GM18909 (cell line): ENCODE data around the gene NUMB.
A peak's percentile ranks its signal among the peaks of the same experiment; 100 is the strongest.

Experiments
- ATAC-seq: cut with Tn5 transposase; IDR thresholded peaks from one replicate; pipeline ENCODE4 v1.9.1; 2021; ENCODE audit warnings: mild to moderate bottlenecking; ENCODE audit not compliant: unreplicated experiment, poor library complexity

NUMB gene

DNA sequence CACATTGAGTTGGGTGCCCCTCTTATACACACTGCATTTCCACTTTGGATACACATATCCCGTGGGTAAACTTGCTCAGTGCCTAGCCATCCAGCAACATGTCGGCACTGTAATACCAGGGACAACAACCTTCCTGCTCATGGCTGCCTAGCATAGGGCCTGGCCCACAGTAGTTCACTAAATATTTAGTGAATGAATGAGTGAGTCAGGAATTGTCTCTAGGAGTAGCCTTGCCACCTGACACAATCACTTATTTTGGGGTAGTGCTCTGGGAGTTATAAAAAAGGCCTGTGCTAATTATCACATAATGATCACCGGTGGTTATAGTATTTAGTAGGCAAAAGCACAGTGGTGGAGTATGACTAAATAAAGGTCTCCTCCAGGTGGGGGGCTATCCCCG, 8.5 kb upstream of the NUMB start:
- ATAC-seq: no peak

DNA sequence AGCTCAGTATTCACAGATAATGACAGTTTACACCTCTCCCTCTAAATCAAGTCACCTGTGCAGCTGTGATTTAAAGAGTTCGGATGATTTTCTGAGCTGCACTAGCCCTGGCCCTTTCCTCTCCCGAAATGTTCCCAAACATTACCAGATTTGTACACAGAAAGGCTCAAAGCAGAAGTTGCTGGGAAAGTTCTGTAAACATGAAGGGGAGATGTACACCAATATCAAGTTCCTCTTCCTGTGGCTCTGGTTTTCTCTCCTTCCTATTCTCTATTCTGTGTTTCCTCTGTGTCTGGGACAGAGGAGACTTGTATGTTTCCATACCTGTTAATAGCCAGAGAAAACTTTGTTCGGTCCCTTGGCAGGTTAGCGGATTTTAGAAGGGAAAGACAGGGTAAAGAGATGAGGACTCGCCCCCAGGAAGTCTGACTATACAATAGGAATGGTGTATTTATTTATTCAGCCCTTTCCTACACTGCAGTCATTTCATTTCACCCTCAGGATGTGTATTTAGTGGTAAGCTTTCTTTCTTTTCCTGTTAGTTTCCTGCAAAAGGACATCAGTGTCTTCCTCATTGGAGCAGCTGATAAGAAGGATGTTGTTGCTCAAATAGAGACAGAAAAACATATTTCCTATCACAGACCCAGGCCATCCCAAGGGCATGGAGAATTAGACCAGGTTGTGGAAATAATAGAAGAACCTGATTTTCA, 7.6 kb upstream of the NUMB start:
- ATAC-seq: no peak

DNA sequence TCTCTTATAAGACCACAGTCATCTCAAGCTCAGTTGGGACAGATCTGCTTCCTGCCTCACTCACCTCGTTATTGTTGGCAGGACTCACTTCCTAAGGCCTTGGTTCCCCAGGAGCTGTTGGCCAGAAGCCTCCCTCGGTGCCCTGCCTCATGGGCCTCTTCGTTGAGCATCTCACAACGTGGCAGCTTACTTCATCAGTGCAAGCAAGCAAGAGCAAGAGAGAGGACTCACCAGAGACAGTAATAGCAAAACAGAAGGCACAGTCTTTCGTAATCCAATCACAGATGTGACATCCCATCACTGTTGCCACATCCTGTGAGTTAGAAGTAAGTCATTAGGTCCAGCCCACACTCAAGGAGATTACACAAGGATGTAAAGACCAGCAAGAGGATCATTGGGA, 5.1 kb upstream of the NUMB start:
- ATAC-seq: no peak

DNA sequence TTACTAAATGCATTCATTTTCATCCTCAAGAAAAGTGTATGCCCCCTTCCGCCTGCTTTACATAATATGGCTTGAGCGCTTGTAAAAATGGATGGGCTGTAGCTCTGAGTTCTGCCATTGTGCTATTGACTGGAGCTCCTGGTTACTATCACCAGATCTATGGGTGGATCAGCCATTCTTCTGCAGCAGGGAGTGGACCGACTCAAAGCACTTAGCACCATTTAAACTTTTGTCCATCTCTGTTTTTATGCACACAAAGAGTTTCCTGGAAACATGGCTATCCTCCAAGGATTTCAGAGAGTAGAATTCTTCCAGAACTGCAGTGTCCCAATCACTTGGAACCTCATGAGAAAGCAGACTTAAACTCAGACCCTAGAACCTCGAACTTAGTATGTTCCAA, 4.5 kb upstream of the NUMB start:
- ATAC-seq: no peak

DNA sequence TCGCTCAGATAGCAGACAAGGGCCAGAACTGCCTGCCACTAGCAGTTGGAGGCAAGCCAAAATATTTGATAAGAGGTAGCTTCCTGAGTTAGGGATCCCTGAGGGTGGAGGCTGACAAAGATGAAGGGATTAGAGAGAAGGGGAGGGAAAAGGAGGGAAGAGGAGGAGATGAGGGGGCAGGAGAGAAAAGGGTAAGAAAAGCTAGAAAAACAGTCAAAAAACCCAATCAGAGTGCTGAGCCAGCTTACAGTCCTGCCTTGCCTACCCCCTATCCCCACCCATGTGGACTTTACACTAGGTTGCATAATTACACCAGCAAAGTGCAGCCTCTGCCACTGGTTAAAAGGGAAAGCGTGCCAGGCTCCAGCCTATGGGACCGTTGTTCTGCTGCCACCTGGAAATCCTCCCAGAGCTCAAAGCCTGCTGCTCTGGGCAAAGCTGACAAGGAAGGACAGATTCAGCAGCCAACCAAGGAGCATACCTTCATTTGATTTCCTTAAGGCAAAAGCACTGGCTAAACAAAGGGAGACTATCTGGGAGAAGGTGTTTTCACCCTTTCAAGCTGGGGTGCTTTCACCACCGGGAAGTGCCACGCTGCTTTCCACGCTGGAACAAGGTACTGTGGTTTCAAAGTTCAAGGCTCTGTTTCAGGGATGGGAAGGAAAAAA, 3.8 kb upstream of the NUMB start:
- no peak for ATAC-seq

DNA sequence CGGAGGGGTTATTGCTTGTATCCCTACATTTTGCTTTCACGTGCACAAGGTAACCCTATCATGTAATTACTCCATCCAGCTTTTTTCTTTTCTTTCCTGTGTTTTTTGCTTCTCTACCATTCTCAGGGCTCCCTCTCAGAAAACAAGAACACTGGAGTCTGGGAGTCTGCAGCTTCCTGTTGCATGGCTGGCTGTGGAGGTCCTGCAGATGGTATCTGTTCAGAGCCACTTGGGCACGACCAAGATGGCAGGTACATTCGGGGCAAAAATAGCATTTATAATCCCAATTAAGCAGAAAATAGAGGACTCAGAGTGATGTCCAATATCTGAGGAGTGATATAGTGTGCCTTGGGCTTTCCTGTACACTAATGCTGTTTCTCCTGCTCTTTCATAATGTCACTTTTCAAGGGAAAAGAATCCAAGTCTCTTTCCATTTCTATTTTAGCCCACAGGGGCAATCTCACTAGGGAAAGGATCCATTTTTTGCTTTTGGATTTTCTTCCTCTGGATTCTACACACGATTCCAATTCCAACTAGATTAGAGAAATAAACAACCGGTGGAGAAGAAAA, 3.2 kb upstream of the NUMB start:
- ATAC-seq: no peak

DNA sequence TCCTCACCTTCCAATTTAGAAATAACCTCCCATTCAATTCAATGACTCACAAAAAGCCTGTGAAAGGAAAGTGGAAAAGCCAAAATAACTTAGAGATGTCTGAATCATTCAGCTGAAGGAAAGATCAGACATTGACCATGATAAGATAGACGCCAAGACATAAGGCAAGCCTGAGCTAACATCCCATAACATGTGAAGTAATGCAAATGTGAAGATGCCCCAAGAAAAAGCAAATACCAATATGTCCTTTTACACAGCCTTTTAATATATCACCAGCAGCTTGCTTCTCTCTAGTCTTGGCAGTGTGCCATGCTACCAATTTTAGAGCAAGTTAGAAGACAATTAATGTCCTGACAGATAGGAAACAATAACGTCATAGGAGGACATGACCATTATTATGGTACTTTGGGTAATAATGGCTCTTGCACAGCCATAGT, 2.4 kb upstream of the NUMB start:
- no peak for ATAC-seq

DNA sequence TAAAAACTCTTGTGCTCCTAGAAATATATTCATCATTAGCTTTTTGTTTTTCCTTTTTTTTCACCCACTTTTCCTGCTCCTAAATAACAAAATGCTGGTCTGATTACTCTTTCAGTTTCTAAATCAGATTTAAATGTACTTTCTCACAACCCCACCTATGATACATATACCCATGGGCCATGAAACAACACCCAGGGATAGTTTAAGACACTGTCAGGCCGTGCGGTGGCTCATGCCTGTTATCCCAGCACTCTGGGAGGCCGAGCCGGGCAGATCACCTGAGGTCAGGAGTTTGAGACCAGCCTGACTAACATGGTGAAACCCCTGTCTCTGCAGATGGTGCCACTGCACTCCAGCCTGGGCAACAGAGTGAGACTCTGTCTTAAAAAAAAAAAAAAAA, 1.6 kb upstream of the NUMB start:
- ATAC-seq: no peak

DNA sequence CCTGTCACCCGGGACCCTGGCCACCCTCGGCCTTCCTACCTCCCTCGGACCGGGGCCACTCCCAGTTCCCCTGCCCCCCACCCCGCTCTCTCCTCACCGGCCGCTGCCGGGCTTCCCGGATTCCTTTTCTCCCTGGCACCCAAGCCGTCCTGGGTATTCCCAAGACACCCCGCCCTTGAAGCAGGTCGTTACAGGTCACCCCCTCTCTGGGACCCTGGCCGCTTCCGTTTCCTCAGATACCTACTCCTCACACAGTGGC, 493 bp downstream of the NUMB start:
- ATAC-seq: peak; percentile 0

DNA sequence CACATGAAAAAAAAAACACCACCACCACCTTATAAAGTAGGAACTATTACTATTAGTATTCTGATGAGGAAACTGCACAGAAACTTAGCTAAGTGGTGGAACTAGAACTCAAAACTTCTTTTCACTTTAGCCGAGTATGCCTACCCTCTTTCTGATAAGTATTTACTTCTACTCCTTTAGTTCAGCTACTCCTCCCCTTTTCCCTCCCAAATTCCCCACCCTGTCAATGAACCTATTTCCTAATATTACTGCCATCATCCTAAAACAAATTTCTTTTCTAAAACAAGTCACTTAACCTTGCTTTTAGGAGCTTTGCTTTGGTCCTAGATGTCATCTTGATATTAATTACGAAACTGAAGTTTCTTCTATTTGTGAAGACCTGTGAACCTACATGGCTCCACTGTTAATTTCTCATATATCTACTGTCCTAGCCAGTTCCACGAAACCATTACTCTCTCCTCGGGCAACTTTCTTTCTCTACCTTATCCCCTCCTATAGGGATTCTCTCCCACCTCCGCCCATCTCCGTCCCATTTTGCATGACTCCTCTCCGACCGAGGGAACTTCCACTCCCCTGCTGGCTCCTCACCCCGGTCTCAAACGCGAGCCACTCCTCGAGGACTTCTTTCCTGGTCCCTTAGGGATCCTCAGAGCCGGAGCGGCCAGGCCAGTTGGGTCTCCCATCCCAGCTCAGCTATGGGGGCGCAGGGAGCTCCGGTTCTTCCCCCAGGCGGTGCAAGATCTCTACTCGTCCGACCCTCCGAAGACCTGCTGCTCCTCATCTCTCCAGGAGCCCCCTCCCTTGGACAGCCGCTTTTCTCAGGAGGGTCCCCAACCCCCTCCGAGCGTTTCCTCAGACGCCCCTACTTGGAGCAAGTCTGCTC, 1.1 kb downstream of the NUMB start:
- ATAC-seq: peak; percentile 0

DNA sequence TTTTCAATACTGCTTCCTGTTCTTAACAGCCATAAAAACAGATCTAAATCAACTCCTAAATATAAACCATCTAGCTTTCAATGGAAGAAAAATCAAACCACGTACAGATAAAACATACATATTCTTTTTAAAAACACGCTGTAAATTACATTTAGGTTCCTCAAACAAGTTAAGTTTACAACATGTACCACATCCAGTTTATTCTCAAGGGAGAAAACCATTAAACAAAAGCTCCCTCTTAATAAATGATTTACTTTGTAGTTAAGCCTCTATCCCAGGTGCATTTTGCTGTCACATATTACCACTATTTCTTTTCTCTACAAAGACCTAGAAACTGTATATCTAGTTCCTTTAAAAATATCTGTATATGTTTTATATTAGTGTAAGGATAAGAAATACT, 3.1 kb downstream of the NUMB start:
- no peak for ATAC-seq

DNA sequence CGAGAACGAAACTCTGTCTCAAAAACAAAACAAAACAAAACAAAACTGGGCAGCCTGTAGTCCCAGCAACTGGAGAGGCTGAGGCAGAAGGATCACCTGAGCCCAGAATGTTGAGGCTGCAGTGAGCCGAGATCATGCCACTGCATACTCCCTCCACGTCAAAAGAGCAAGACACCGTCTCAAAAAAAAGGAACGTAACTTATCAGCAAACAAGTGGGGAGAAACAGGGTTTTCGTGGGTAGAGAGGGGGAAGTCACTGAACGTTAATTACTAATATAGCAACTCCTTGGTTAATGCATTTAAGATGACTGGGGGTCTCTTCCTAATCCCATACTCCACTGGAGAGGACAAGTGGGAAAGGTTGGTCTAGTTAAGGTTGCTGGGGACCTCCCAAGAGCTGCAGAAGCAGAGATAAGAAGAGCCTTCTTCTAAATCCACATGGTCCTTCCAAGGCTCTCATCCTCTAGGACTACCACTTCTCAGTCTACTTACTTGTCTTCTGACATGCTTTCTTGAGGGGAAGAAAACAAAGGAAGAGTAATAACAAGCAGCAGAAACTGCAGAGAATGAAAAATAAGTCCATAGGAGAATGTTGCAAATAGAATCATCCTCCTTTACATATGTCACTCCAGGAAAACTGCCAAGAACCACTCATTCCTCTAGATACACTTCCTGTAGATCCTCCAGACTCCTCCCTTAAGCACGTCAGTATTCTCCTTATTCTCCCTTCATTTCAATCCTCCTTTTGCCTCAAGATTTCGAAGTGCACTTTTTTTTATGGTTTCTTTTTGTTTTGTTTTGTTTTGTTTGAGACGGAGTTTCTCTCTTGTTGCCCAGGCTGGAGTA, 5.8 kb downstream of the NUMB start:
- ATAC-seq: no peak

DNA sequence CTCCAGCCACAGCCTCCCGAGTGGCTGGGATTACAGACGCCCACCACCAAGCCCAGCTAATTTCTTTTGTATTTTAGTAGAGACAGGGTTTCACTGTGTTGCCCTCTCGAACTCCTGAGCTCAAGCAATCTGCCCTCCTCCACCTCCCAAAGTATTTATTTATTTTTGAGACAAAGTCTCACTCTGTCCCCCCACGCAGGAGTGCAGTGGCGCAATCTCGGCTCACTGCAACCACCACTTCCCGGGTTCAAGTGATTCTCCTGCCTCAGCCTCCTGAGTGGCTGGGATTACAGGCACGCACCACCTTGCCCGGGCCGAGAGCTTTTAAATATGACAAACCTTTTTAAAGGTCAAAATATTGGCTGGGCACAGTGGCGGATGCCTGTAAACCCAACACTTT, 14.6 kb downstream of the NUMB start:
- ATAC-seq: no peak

DNA sequence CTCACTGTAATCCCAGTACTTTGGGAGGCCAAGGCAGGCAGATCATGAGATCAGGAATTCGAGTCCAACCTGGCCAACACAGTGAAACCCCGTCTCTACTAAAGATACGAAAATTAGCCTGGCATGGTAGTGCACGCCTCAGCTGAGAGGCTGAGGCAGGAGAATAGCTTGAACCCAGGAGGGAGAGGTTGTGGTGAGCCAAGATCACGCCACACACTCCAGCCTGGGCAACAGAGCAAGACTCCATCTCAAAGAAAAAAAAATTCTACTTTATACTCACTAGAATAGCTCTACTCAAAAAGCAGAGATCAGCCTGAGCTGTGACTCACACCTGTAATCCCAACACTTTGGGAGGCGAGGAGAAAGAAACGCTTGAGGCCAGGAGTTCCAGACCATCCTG, 17.1 kb downstream of the NUMB start:
- ATAC-seq: no peak

DNA sequence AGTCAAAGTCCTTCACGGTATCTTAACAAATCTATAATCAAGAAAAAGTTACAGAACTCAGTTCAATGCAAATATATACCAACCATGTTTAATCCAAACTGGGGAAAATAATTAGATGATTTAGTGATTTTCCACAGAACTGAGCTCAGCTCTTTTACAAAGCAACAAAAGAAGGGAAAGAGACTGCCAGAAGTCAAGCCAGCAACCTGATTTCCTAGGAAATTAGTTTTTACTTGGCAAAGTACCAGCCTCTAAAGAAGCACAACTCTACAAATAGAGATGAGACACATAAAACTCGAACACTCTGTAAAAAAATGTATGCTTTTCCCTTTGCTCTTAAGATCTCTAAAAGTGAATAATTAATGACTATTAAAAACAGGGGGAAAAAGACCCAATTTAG, 19.4 kb downstream of the NUMB start:
- no peak for ATAC-seq

DNA sequence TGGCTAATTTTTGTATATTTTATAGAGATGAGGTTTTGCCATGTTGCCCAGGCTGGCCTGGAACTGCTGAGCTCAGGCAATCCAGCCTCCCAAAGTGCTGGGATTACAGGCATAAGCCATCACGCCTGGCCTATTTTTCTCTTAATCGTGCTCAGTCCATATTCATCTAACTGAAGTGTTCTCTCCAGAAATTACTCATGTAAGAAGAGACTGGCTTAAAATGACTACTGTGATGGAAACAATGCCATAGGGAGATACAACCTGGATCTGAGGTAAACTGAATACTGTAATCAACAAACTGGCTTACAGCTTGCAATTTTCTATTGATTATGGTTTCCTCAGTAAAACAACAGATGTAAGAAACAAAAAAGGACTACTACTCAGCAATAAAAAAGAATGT, 21.1 kb downstream of the NUMB start:
- no peak for ATAC-seq

DNA sequence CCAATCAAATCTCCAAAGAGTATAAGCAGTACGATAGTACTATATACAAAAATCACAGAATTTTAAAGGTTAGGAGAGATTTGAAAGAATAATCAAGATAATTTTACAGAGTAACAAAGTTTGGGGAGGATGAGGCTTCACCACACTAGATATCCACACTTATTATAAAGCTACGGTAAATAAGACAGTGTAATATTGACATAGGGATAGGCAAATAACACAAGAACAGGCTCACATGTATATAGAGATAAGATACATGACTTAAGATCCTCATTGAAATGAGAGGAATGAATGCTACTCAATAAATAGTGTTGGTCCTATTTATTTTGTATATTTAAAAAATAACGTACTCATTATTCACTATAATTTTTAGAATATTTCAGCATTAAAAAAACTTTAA, 26.2 kb downstream of the NUMB start:
- ATAC-seq: no peak

DNA sequence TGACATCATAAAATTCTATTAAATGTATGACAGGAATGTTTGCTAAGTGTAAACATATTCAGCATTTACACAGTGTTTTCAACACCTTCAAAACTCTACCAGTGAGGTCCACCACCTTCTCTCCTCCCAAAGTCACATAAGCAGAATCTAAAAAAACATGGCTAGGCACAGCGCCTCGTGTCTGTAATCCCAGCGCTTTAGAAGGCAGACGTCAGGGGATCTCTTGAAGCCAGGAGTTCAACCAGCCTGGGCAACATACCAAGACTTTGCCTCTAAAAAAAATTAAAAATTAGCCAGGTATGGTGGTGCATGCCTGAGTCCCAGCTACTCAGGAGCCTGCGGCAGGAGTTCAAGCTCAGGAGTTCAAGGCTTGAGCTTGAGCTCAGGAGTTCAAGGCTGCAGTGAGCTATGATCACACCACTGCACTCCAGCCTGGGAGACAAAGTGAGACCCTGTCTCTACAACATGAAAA, 30.0 kb downstream of the NUMB start:
- no peak for ATAC-seq

DNA sequence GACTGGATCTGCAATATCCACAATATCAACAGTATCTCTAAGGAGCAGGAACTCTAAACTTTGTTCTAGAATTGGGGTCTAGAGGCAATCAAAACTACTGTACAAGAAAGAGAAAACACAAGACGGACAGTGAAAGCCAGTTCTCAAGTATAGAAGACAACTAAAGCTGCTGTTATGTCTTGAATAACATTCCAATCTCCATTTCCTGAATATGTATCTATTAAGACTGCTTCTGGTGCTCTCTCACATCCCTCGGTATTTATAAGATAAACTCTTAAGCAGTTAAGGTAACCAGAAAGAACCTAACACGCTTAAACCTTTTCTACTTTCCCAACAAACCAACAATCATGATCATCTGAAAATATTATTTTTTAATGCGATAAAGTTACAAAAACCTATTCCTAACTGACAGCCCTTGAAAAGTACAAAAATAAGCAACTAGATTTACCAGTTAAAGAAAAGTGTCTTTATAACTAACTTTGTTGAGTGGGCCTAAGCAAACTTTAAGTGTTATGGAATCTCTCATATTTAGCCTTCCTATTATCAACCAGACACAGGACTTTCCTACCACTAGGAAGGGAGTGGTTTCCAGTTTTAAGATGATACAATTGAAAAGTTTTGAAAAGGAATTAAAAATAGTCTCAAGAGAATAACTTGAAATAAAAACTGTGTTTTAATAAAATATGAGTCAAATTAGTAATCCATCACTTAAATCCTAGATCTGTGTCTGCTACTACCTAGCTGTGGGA, 30.7 kb downstream of the NUMB start:
- ATAC-seq: no peak

DNA sequence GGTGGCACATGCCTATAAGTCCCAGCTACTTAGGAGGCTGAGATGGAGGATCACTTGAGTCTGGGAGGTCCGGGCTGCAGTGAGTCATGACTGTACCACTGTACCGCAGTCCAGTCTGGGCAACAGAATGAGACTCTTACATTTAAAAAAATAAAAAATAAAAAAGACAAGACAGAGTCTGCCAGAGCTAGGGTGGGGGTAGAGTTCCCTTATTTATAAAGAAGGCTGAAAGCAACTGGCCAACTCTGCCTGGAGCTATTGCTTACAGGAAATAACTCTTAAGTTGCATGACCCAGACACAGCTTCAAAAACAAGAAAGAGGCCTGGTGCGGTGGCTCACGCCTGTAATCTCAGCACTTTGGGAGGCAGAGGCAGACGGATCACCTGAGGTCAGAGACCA, 31.5 kb downstream of the NUMB start:
- no peak for ATAC-seq
